NCI-H1930 (cell line): ENCODE data around the gene ATOH8.

Source experiments
- DNase-seq, 2 experiments: peaks; one replicate each; lab custom pipeline; 2025; lab: John Stamatoyannopoulos, UW

The ATOH8 gene

GRCh38 chr2:85770786-85771409, 17.1 kb downstream of the ATOH8 start:
- DNase-seq, result no peak

- DNase-seq, result no peak
These were observed 17.7 kb downstream of the ATOH8 start for GRCh38 chr2:85771486-85771885.

- DNase-seq, result no peak
These were observed 18.4 kb downstream of the ATOH8 start for GRCh38 chr2:85772019-85772745.

- no peak for DNase-seq
These were observed 19.2 kb downstream of the ATOH8 start for GRCh38 chr2:85772841-85773491.

GRCh38 chr2:85773692-85774091, 19.9 kb downstream of the ATOH8 start:
- DNase-seq, result no peak

GRCh38 chr2:85774126-85774978, 20.6 kb downstream of the ATOH8 start:
- DNase-seq, result no peak

GRCh38 chr2:85775406-85776381, 21.9 kb downstream of the ATOH8 start:
- no peak for DNase-seq

- no peak for DNase-seq
These were observed 22.9 kb downstream of the ATOH8 start for GRCh38 chr2:85776672-85777071.

GRCh38 chr2:85777441-85777861, 23.7 kb downstream of the ATOH8 start:
- no peak for DNase-seq

GRCh38 chr2:85778646-85779379, 25.0 kb downstream of the ATOH8 start:
- DNase-seq, result no peak

- no peak for DNase-seq
These were observed 26.0 kb downstream of the ATOH8 start for GRCh38 chr2:85779641-85780315.

- DNase-seq, result no peak
These were observed 26.7 kb downstream of the ATOH8 start for GRCh38 chr2:85780316-85781012.

- DNase-seq, result no peak
These were observed 27.2 kb downstream of the ATOH8 start for GRCh38 chr2:85781013-85781332.

GRCh38 chr2:85783796-85784195, 30.0 kb downstream of the ATOH8 start:
- DNase-seq, result no peak

- no peak for DNase-seq
These were observed 30.7 kb downstream of the ATOH8 start for GRCh38 chr2:85784474-85784986.

- no peak for DNase-seq
These were observed 31.4 kb downstream of the ATOH8 start for GRCh38 chr2:85785027-85785822.

GRCh38 chr2:85785871-85786270, 32.1 kb downstream of the ATOH8 start:
- DNase-seq, result no peak

- DNase-seq, result no peak
These were observed 32.7 kb downstream of the ATOH8 start for GRCh38 chr2:85786444-85786843.
